K562 (cell line): ENCODE data around the gene RGS9. TPM values are rescaled to one million over a fixed set of nuclear protein-coding genes. Genes with fewer than 3 reads are reported as not detected.

ENCODE experiments used
- ARID4B ChIP-seq: sonication (generic); formaldehyde crosslinking; IDR thresholded peaks from 2 replicates; pipeline ENCODE4 v1.8.0; 2022; ENCODE audit warnings: mild to moderate bottlenecking, missing genetic modification reagents
- CBFA2T3 ChIP-seq: fragments of 450-650 bp; IDR thresholded peaks from 2 replicates; pipeline ENCODE4 v1.6.1; 2017
- CBX5 ChIP-seq: IDR thresholded peaks from 2 replicates; pipeline ENCODE4 v1.6.1; 2014; ENCODE audit warnings: low read depth, borderline replicate concordance
- CTBP1 ChIP-seq: fragments of 450-650 bp; IDR thresholded peaks from 2 replicates; pipeline ENCODE4 v1.6.1; 2016; ENCODE audit warnings: borderline replicate concordance
- EHMT2 ChIP-seq: fragments of 450-650 bp; IDR thresholded peaks from 2 replicates; pipeline ENCODE4 v1.6.1; 2018; ENCODE audit warnings: antibody characterized with exemption
- KAT2B ChIP-seq: IDR thresholded peaks from one replicate; pipeline ENCODE4 v1.6.1; 2012; ENCODE audit warnings: low read depth, mild to moderate bottlenecking, control low read depth, inconsistent platforms, low read length, moderate library complexity
- KDM1A ChIP-seq, 2 experiments: fragments of 450-650 bp; IDR thresholded peaks; 2 replicates each; pipeline ENCODE4 v1.6.1; 2016; ENCODE audit warnings: mild to moderate bottlenecking in 2 of 2
- KLF16 ChIP-seq: IDR thresholded peaks from 2 replicates; pipeline ENCODE4 v1.6.1; 2016; ENCODE audit warnings: antibody characterized with exemption
- LEF1 ChIP-seq: fragments of 450-650 bp; IDR thresholded peaks from 2 replicates; pipeline ENCODE4 v1.6.1; 2016; ENCODE audit warnings: mild to moderate bottlenecking
- MAFK ChIP-seq: IDR thresholded peaks from 2 replicates; pipeline ENCODE4 v1.6.1; 2011; ENCODE audit warnings: low read length, improper control_type of control experiment
- MTF1 ChIP-seq: fragments of 250-450 bp; sonication (Bioruptor Pico); IDR thresholded peaks from 2 replicates; pipeline ENCODE4 v1.9.0; 2021; ENCODE audit warnings: moderate library complexity, mild to moderate bottlenecking, inconsistent platforms, borderline replicate concordance
- NFYB ChIP-seq: IDR thresholded peaks from 2 replicates; pipeline ENCODE4 v1.6.1; 2011; ENCODE audit warnings: mild to moderate bottlenecking, moderate library complexity; ENCODE audit not compliant: insufficient read length; ENCODE audit errors: extremely low read depth
- PKNOX1 ChIP-seq: fragments of 450-650 bp; IDR thresholded peaks from 2 replicates; pipeline ENCODE4 v1.6.1; 2016
- POLR2AphosphoS5 ChIP-seq: IDR thresholded peaks from 2 replicates; pipeline ENCODE4 v1.6.1; 2011; ENCODE audit warnings: mild to moderate bottlenecking, low read depth, low read length, moderate library complexity; ENCODE audit not compliant: control insufficient read depth, insufficient read depth
- RFX1 ChIP-seq: fragments of 450-650 bp; IDR thresholded peaks from 2 replicates; pipeline ENCODE4 v1.6.1; 2016; ENCODE audit warnings: mild to moderate bottlenecking, moderate library complexity
- SIN3B ChIP-seq: fragments of 450-650 bp; IDR thresholded peaks from 2 replicates; pipeline ENCODE4 v1.6.1; 2017; ENCODE audit warnings: low read depth, mild to moderate bottlenecking, moderate library complexity
- SMAD4 ChIP-seq: fragments of 250-450 bp; sonication (Bioruptor Pico); conservative IDR thresholded peaks from 2 replicates; pipeline ENCODE4 v1.8.0; 2021; ENCODE audit warnings: inconsistent platforms, mild to moderate bottlenecking, moderate library complexity
- SNAPC5 ChIP-seq: fragments of 250-450 bp; sonication (Bioruptor Pico); IDR thresholded peaks from 2 replicates; pipeline ENCODE4 v1.8.0; 2021; ENCODE audit warnings: moderate library complexity, mild to moderate bottlenecking, inconsistent platforms
- SRSF1 ChIP-seq: fragments of 200-400 bp; formaldehyde crosslinking; IDR thresholded peaks from 2 replicates; pipeline ENCODE4 v1.6.1; 2017; ENCODE audit warnings: mild to moderate bottlenecking, low read depth, low read length, moderate library complexity
- SRSF7 ChIP-seq: fragments of 200-400 bp; formaldehyde crosslinking; optimal IDR thresholded peaks from 2 replicates; pipeline ENCODE3; 2017; ENCODE audit warnings: mild to moderate bottlenecking, low read depth, low read length
- TEAD1 ChIP-seq, 2 experiments: fragments of 450-650 bp in 1 of 2; sonication (generic) in 1 of 2; formaldehyde crosslinking; IDR thresholded peaks; 2 replicates each; pipeline versions ENCODE4 v1.4.0 to v1.8.0; 2020 to 2022; ENCODE audit warnings: mild to moderate bottlenecking in 2 of 2, missing genetic modification reagents in 1 of 2
- ZNF174 ChIP-seq: fragments of 250-450 bp; sonication (Bioruptor Pico); IDR thresholded peaks from 2 replicates; pipeline ENCODE4 v1.4.0; 2020; ENCODE audit warnings: mild to moderate bottlenecking
- ZNF263 ChIP-seq: sonication (generic); formaldehyde crosslinking; IDR thresholded peaks from 2 replicates; pipeline ENCODE4 v1.8.0; 2022; ENCODE audit warnings: mild to moderate bottlenecking, missing genetic modification reagents, borderline replicate concordance
- ZNF639 ChIP-seq, 2 experiments: fragments of 200-800 bp in 1 of 2; sonication (Bioruptor generic) in 1 of 2; sonication (generic) in 1 of 2; formaldehyde crosslinking in 1 of 2; IDR thresholded peaks in 1 of 2; conservative IDR thresholded peaks in 1 of 2; 2 replicates each; pipeline versions ENCODE4 v1.5.0 to v1.6.1; 2016 to 2020; ENCODE audit warnings: missing compliant biosample characterization in 1 of 2, missing genetic modification characterization in 1 of 2, missing genetic modification reagents in 1 of 2
- polyA plus RNA-seq, 8 experiments: library from polyadenylated mRNA; depleted of rRNA in 4 of 8; stranded (reverse) in 5 of 8; unstranded in 3 of 8; fragments of >200 nt; fragmentation: Nextera tagmentation in 2 of 8; fragmentation: Illumina TruSeq in 1 of 8; extraction: Ambion mirVana in 2 of 8; extraction: Trizol in 1 of 8; gene quantifications; 2 replicates each; pipeline versions ENCODE4 v1.2.1 to v1.2.3, GENCODE V29; 2011 to 2014; ENCODE audit warnings: inconsistent platforms in 1 of 8, missing spikeins in 1 of 8
- total RNA-seq, 7 experiments: library from RNA; depleted of rRNA in 6 of 7; stranded (reverse); fragments of >200 nt in 6 of 7; fragmentation: Illumina TruSeq in 2 of 7; extraction: Trizol in 2 of 7; gene quantifications; 2 replicates each; pipeline versions ENCODE4 v1.2.1 to v1.2.3, GENCODE V29; 2011 to 2021; ENCODE audit warnings: low replicate concordance in 1 of 7

The RGS9 gene
- total and polyA plus RNA-seq, 9 of the 15 experiments (the other 6 are each of a cell fraction or from before 2014, with no cell fraction given) = 0.18 to 1.4 (median 0.55) TPM

GRCh38 chr17:65171752-65172151 lies 34.6 kb downstream of the RGS9 start (continued):
- TF ChIP-seq RFX1 = no peak
- TF ChIP-seq MTF1 = no peak
- TF ChIP-seq SNAPC5 (CRISPR knock-in tag) = no peak
- TF ChIP-seq EHMT2 = no peak
- TF ChIP-seq ARID4B (CRISPR knock-in tag) = no peak
- TF ChIP-seq KAT2B = no peak
- TF ChIP-seq SIN3B = no peak
- no peak for TF ChIP-seq ZNF174
- TF ChIP-seq TEAD1 (CRISPR knock-in tag; IDR thresholded peaks at IDR 0.05) = no peak
- TF ChIP-seq MAFK = no peak
- 0 out of 2 replicates have a peak, but pooled peaks have one; percentile 42 for TF ChIP-seq CTBP1
- TF ChIP-seq ZNF639 (CRISPR knock-in tag; conservative IDR thresholded peaks at IDR 0.05 in 1 of 2, IDR thresholded peaks at IDR 0.05 in 1 of 2) = no peak
- TF ChIP-seq SRSF1 = no peak
- TF ChIP-seq CBX5 = no peak
- TF ChIP-seq SRSF7 = no peak
- peak; percentile 52; the same call in 1 of the 2 replicates for TF ChIP-seq SMAD4
- no peak for TF ChIP-seq POLR2AphosphoS5
- TF ChIP-seq KDM1A (IDR thresholded peaks at IDR 0.05) = peak in 1 of 2 experiments; percentile 11; a peak in 1 of 4 replicates
- TF ChIP-seq CBFA2T3 = peak; percentile 61
- no peak for TF ChIP-seq KLF16
- no peak for TF ChIP-seq PKNOX1
- TF ChIP-seq NFYB = no peak
- TF ChIP-seq ZNF263 (CRISPR knock-in tag) = no peak
- no peak for TF ChIP-seq LEF1
